ENCODE measurements around the gene KRT5.
"Not testable (repeated sequence)": the region's sequence is repeated elsewhere in the genome, so short reads cannot be mapped to it uniquely, and the experiment has no call there.

Gene KRT5

DNA sequence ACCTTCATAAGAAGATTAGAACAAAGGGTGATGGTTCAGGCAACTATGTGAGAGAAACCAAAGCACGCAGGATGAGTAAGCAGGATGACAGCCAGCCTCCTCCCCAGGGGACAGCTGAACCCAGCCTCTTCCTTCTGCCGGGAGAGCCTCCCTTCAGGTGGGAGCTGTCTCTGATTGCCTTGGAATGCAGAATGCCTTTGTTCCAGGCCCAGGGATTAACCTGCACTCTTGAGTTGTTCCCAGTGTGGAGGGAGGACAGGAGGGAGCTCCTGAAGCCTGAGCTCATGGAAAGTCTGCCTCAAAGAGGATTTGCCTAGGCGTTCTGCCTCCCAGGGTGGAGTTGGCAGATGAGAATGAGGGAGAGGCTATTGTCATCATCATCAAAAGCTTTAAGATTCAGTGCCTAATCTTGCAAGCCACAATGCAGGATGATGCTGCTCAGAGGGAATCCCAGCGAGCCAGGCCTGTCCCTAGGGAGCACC, 23.6 kb downstream of the KRT5 start:
- TF ChIP-seq, protein P1, sequence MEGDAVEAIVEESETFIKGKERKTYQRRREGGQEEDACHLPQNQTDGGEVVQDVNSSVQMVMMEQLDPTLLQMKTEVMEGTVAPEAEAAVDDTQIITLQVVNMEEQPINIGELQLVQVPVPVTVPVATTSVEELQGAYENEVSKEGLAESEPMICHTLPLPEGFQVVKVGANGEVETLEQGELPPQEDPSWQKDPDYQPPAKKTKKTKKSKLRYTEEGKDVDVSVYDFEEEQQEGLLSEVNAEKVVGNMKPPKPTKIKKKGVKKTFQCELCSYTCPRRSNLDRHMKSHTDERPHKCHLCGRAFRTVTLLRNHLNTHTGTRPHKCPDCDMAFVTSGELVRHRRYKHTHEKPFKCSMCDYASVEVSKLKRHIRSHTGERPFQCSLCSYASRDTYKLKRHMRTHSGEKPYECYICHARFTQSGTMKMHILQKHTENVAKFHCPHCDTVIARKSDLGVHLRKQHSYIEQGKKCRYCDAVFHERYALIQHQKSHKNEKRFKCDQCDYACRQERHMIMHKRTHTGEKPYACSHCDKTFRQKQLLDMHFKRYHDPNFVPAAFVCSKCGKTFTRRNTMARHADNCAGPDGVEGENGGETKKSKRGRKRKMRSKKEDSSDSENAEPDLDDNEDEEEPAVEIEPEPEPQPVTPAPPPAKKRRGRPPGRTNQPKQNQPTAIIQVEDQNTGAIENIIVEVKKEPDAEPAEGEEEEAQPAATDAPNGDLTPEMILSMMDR (conservative IDR thresholded peaks at IDR 0.05): no peak

DNA sequence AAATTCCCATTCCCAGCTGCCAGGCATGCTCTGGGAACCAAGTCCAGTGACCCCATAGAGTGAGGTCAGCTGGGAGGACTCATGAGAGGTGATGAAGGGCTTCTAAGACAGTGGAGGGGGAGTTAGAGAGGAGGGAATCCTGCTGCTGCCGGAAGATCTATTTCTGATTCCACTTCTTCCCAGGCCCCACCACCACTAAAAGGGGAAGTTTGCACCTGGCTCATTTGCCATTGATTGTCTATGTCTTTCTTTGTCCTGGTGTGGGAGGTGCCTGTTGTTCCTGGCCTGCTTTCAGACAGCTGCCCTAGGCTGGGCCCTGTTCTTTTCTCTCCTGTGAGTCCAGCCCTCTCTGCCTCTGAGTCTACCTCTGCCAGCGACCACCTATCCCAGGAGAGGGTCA, 24.1 kb downstream of the KRT5 start:
- no peak overlapping the region for H3K27ac ChIP-seq
- TF ChIP-seq, protein P1 (conservative IDR thresholded peaks at IDR 0.05): no peak

More for the DNA sequence above, 23.6 kb downstream of the KRT5 start:
- H3K27ac ChIP-seq: no peak overlapping the region

DNA sequence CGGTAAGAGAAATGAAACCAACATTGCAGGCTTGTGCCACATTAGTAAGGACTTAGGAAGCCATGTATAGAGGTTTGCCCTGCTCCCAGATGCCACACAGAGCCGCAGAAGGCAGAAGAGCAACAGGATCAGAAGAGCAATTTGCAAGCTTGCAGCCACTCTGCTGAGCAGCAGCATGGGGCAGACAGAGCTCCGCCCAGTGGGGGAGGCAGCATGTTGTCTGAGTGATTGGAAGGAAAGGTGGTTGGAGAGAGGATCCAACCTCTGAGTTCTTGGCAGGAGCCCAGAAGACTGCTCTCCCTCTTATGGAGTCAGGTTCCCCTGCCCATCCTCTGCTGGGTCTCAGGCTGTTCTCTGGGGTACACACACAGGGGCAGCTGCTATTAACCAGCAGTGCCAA, 24.8 kb downstream of the KRT5 start:
- no peak overlapping the region for H3K27ac ChIP-seq
- TF ChIP-seq, protein P1 (conservative IDR thresholded peaks at IDR 0.05): no peak

DNA sequence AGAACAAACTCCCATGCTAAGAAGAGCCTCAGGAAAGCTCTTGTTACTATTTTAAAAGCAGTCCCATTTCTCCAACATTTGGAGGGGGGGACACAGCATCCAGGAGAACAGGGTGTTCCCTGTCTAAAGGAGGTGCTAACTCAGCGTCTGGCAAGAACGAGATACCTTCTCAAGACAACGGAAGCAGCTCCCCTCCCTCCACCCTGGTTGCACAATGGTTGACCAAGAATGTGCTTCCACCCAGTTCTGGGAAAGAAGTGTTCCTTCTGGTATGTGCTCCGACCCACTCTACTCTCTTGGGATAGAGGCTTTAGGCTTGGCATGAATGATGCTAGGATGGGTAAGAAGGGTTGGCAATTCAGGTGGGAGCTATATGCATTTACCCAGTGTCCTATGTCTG, 25.7 kb downstream of the KRT5 start:
- H3K27ac ChIP-seq: no peak overlapping the region
- TF ChIP-seq, protein P1 (conservative IDR thresholded peaks at IDR 0.05): no peak

DNA sequence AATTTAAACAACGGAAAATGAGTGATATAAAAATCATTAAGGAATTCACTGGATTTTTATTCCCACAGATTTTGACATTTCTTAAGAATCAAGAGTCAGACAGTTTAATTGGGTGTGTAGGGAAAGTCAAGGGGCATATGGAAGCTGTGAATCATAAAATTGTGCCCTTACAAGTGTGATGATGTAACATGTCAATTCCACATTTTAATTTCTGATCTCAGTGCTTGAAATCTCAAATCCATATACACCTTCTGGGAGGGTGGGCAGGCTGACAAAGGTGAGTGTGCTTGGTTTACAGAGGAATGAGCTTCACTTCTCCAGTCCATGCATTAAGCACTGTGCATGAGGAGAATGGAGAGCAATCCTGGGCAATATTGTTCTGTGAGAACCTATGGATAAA, 26.1 kb downstream of the KRT5 start:
- no peak overlapping the region for H3K27ac ChIP-seq
- TF ChIP-seq, protein P1 (conservative IDR thresholded peaks at IDR 0.05): no peak

DNA sequence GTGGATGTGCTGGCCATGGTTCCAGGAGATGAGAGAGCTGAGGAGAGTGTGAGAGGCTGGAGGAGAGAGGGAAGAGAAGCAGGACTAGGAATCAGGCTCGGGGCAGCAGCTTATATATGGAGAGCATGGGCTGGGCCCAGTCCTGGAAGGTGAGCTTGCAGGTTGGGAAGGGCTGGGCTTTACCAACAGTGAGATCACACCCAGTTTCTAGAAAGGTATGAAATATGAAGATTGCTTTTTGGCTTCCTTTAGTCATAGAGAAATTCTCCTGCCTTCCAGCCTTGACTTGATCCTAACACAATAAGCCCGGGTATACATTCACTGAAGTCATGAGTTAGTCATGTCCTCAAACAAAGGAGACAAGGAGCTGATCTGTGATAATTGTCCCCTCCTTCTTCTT, 27.0 kb downstream of the KRT5 start, which contains the start of gene KRT6A:
TSS of gene KRT6A (minus strand) at position 86 of the 400 bp plus-strand sequence. CDS start at position 17, 69 bp downstream.
- TF ChIP-seq, protein P1 (conservative IDR thresholded peaks at IDR 0.05): no peak
- H3K27ac ChIP-seq: no peak within 1 kb of the TSS

DNA sequence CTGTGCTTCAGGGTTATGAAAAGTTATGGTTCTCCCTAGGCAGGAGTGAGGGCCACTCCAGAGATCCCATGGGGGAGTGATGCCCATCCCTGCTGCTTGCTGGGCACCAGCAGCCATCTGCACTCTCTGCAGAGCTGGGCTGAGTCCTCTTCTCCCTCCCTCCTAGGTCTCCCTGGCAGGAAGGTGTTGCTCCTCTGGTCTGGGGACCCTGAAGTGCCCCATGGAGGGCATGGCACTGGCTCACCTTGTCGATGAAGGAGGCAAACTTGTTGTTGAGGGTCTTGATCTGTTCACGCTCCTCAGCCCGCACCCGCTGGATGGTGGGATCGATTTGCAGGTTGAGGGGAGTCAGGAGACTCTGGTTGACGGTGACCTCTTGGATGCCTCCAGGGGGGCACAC, 27.8 kb downstream of the KRT5 start:
- not testable (repeated sequence) for H3K27ac ChIP-seq

DNA sequence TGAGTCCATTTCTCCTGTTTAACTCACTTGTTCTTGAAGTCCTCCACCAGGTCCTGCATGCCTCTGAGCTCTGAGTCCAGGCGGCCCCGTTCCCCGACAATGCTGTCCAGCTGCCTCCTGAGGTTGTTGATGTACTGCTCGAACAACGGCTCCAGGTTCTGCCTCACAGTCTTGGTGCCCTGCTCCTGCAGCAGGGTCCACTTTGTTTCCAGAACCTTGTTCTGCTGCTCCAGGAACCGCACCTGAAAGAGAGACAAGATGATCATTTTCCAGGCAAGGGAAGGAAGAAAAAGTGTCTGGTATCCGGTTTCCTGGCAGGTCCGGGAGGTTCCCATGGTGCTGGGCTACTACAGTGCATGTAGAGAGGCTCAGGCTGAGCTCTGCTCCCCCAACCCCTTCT, 28.7 kb downstream of the KRT5 start:
- not testable (repeated sequence) for H3K27ac ChIP-seq

DNA sequence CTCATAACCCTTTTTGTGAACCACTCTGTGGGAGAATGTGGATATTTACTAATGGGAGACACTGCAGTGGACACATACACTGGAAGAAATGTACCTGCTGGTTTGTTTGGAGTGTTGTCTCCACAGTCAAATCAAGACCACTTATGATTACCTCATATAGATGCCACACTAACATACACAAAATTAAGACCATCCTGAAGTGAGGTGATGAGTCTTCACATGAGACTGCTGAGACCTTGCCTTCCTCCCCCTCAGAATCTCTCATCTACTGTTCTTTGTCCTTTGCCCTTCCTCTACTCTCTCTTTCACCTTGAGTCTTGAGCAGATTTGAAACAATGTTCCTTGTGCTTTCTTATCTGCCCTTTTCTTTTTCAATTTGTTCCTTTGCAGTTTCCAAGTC, 31.5 kb downstream of the KRT5 start:
- TF ChIP-seq, protein P1 (conservative IDR thresholded peaks at IDR 0.05): no peak
- H3K27ac ChIP-seq: no peak overlapping the region

DNA sequence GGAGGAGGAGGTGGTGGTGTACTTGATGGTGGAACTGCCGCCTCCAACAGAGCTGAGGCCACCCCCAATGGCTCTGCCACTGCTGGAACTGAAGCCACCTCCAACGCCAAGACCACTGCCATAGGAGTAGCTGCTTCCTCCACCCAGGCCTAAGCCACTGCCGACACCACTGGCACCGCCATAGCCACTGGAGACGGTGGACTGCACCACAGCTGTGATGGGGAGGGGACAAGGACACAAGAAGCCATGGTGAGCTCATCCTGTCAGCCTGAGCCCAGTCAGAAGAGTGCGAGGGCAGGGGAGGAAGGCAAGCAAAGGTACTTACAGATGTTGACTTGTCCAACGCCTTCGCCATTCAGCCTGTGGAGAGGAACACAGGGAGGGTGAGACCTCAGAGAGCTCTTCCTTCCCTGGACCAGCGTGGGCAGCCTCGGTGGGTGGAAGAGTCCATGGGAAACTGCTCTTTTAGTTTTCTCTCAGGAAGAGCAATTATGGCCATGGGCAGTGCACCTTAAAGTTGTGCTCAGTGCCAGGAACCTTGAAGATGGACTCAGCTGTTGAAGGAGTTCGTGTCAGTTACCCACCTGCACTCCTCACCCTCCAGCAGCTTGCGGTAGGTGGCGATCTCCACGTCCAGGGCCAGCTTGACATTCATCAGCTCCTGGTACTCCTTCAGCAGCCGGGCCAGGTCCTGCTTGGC, 32.3 kb downstream of the KRT5 start:
- H3K27ac ChIP-seq: not testable (repeated sequence)

Data from VCaP (cell line).